GM10847 (cell line): Measurements from ENCODE around the gene CFAP45.

Experiments used
- POLR2A ChIP-seq: IDR thresholded peaks from 2 replicates; pipeline ENCODE4 v1.6.1; 2011; ENCODE audit not compliant: insufficient read length; ENCODE audit errors: extremely low read depth

Gene CFAP45

DNA sequence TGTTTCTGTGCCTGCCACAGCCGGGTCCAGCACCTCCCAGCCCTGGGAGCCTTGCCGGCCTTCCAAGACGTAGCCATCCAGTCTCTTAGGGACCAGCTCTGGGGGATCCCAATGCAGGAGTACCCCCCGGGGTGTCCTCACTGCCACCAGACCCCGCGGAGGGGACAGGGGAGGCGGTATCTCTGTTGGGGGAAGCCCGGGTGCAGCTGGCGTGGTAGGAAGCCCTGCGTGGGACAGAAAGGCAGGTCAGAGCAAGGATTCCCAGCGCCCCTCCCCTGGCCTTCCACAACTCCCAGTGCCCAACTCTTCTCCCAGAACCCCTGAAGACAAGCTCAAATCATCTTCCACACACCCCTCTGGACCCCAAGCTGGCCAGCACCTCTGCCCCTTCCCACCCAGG is 30.3 kb upstream of the CFAP45 start:
- no peak for TF ChIP-seq POLR2A

DNA sequence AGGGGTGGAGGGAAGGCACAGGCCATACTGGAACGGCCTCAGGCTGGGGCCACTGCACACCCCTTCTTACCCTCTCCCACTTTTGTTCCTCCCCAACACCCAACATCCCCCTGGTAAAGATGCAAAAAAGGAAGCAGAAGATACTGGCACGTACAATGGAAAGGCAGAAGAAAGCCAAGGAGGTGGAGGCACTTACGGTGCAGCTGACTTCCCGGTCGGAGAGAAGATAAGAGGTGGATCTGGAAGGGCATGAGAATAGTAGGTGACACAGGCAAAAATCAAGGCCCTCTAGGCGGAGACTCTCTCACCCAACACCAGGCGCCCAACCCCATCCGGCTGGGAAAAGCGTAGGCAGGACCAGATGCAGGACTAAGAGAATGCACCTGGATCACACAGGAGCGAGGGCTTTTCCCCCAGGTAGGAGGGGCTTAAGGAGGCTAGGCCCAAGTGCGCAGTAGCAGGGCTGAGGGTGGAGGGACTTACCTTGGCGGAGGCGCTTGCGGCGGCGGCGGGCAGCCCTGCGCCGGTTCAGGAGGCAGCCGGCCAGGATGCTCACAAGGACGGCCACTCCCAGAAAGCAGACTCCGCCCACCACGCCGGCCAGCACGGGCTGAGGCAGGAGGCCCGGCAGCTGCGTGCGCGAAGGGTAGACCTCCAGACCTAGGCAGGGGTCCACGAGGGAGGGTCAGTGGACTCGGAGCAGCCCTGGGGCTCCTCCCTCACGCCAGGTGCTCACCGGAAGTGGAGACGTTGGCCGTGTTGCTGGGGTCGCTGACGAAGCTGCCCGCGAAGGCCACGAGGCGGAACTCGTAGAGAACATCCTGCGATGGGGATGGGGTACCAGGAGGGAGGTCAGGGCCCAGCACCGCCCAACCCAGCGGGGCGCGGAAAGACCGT is 29.4 kb upstream of the CFAP45 start:
- no peak for TF ChIP-seq POLR2A

DNA sequence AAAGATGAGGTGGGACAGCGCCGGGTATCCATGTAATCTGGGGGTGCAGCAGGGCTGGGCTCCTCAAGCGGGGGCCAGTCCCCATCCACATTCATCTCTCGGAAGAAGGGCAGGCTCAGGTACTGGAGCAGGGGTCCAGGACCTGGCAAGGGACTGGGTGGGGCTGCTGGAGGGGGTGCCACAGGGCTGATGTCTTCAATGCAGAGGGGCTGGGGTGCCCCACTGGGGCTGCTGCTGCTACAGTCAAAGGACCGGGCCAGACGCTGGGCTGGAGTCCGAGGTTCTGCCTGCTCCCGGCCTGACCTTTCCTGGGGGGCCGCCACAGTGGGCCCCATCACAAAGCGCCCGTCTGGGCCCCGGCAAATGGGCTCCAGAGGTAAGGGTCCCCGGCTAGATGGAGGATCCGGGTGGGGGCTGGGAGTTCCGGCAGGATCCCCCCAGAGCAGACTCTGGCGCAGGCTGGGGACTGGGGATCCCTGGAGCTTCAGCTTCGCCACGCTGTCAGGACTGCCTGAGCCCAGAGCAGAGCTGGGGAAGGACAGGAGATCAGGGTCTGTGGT is 28.6 kb upstream of the CFAP45 start:
- no peak for TF ChIP-seq POLR2A

GRCh38 chr1:159927849-159928431 is 28.0 kb upstream of the CFAP45 start:
- TF ChIP-seq POLR2A, result no peak

DNA sequence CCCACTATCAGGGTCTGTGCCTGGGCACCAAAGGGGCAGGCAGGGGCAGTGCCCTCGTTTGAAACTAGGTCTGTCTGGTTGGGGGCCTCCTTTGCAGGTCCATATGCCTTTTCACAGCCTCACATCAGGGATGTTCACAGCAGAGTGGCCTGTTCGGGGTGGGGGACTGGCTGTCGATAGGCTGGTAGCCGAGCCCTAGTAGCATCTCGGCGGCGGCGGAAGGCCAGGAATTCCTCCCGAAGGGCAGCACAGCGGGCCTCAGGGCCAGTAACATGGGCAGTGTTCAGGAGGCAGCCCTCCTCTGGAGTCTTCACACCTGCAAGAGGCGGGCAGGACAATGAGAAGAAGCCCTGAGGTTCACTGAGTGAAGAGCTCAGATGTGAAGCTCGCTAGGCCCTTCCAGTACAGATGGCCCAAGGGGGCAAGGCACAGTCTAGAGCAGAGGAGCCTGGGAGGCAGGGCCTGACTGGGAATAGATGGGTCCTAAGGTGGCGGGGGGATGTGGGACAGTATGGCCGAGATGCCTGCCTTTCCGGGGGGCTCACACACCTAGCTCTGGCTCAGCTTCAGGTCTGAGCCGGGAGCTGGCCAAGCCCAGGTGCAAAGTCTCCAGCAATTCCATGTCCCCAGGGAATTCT is 27.4 kb upstream of the CFAP45 start:
- TF ChIP-seq POLR2A, result no peak

- TF ChIP-seq POLR2A, result no peak
Measured at GRCh38 chr1:159925719-159926078, 25.7 kb upstream of the CFAP45 start.

GRCh38 chr1:159924791-159925718 is 25.1 kb upstream of the CFAP45 start, which contains the start of gene TAGLN2:
TSS of gene TAGLN2 (minus strand) at chr1:159925507. CDS start at chr1:159920509, 4,998 bp downstream.
- peak; percentile 98 for TF ChIP-seq POLR2A

DNA sequence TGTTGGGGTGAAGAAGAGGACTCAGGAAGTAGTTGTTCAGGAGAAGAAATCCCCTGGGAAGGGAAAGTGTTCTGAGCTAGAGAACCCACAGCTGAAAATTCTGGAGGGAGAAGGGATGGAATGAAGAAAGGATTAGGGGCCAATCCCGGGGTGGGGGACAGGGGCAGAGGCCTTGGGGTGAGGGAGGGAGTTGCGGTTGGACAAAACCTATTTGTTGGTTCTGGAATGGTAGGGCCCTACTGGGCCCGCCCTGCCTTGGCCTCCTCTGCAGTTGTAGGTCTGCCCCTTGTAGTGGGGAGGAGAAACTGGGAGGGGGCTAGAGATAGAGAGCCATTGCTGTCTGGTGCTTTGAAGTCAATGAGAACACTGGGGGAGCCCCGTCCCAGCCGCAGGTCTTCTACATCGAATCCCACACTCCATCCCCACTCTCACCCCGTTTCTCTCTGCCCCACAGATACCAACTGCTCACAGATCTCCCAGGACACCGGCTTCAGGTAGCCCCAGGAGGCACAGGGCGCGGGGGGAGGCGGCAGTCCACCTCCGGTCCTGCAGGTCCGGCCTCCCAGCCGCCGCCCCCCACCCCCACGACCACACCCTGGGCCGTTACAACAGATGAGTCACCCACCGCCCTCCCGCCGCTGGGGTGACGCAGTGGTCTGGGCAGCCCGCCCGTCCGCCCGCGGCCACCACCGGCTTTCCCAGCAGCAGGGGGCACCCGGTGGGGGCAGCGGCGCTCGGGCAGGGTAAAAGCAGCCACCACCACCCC is 24.2 kb upstream of the CFAP45 start:
- no peak for TF ChIP-seq POLR2A

DNA sequence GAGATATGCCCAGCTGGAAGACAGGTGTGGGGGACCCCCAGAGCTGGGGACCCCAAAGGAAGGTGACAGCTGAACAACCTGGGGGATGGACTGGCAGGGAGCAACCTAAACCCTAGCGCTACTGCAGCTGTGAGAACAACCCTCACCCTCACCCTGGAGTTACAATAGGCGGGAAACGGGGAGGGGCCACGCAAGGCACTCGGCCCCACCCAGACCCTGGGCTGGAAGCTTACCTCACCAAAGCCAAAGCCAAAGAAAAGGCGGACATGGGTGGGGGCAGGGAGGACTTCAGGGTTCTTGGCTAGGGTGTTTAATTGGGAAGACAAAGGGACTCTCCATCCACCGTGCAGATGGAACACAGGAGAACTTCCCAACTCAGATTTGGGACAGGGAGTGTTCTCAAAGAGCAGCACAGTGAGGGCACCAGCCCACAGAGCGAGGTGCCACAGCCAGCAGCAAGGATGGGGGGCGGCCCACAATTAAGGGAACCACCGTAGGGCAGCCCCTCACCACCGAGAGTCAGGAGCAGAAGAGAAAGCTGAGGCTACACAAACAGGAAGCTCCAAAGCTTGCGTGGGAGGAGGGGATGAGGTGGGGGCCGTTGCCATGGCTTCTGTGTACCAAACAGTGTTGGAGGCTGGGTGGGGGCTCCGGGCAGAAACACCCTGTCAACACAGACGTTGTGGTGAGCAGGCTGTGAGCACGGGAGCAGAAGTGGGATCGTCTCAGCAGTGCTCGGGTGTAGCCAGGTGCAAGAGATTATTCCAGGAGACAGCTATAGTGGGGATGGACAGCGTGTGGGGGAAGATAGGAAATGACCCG is 23.4 kb upstream of the CFAP45 start:
- TF ChIP-seq POLR2A, result peak; percentile 32

DNA sequence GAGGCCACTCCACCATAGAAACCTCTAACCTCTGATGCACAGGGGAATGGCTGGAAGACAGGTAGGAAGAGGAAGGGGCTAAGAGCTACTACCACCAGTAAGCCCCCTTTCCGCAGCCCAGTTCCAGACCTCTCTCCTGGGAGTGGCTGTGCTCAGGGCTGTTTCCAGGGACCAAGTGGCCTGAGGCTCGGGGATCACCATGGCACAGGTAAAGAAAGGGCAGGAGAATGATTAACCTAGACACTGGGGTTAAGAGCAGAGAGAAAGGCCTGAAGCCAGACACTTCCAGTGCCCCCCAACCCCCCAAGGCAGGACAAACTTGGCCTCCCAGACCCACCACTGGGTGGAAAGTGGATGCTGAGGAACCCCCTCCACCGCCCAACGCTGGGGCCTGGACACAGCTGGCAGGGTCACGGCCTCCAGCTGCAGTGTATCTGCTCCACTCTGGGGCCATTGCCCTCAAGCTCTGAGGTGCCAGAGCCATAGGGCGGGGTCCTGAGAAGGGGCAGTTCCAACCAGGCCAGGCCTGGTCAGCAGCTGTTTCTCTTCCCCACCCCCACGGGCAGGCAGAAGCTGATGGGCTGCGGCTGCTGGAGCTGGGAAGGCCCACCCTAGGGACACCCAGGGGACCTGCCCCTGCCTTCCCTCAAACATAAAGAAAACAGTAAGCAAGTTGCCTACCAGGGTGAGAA is 22.7 kb upstream of the CFAP45 start:
- no peak for TF ChIP-seq POLR2A

GRCh38 chr1:159921700-159922504 is 21.9 kb upstream of the CFAP45 start:
- no peak for TF ChIP-seq POLR2A

GRCh38 chr1:159921251-159921650 is 21.3 kb upstream of the CFAP45 start:
- TF ChIP-seq POLR2A, result no peak
